Smooth muscle cell (in vitro differentiated cells): Measurements from ENCODE around the gene FOXF2. TPM values are rescaled to one million over a fixed set of nuclear protein-coding genes. Genes with fewer than 3 reads are reported as not detected.
A peak's percentile ranks its signal among the peaks of the same experiment; 100 is the strongest.

Experiments
- DNase-seq: peaks from one replicate; lab custom pipeline; 2025; ENCODE audit not compliant: unreplicated experiment; lab: John Stamatoyannopoulos, UW
- H2AFZ ChIP-seq: fragments of 200-600 bp; sonication (generic); 2 replicates; pipeline ENCODE4 v1.6.0; 2016; ENCODE audit warnings: antibody characterized with exemption, low read depth, mild to moderate bottlenecking
- H3F3A ChIP-seq: fragments of 200-600 bp; sonication (generic); 2 replicates; pipeline ENCODE4 v1.6.0; 2017; ENCODE audit warnings: antibody characterized with exemption, low read depth
- H3K27ac ChIP-seq: fragments of 200-600 bp; sonication (generic); 2 replicates; pipeline ENCODE4 v1.5.1; 2016; ENCODE audit warnings: low read depth, mild to moderate bottlenecking
- H3K27me3 ChIP-seq: fragments of 200-600 bp; sonication (generic); 2 replicates; pipeline ENCODE4 v1.6.1; 2016; ENCODE audit warnings: low read depth, mild to moderate bottlenecking
- H3K36me3 ChIP-seq: fragments of 200-600 bp; sonication (generic); 2 replicates; pipeline ENCODE4 v1.5.1; 2016; ENCODE audit warnings: low read depth
- H3K4me1 ChIP-seq: fragments of 200-600 bp; sonication (generic); 2 replicates; pipeline ENCODE4 v1.5.1; 2016; ENCODE audit warnings: low read depth
- H3K4me2 ChIP-seq: fragments of 200-600 bp; sonication (generic); 2 replicates; pipeline ENCODE4 v1.6.0; 2016; ENCODE audit warnings: mild to moderate bottlenecking
- H3K4me3 ChIP-seq: fragments of 200-600 bp; sonication (generic); 2 replicates; pipeline ENCODE4 v1.5.1; 2016; ENCODE audit warnings: mild to moderate bottlenecking
- H3K79me2 ChIP-seq: fragments of 200-600 bp; sonication (generic); 2 replicates; pipeline ENCODE4 v1.6.0; 2016; ENCODE audit warnings: low read depth, mild to moderate bottlenecking
- H3K9ac ChIP-seq: fragments of 200-600 bp; sonication (generic); 2 replicates; pipeline ENCODE4 v1.6.0; 2016; ENCODE audit warnings: low read depth
- H3K9me3 ChIP-seq: fragments of 200-600 bp; sonication (generic); replicated peaks from 2 replicates; pipeline ENCODE4 v1.5.1; 2016; ENCODE audit warnings: low read depth
- H4K20me1 ChIP-seq: fragments of 200-600 bp; sonication (generic); 2 replicates; pipeline ENCODE4 v1.6.0; 2016; ENCODE audit warnings: low read depth
- CTCF ChIP-seq: fragments of 200-600 bp; sonication (generic); IDR thresholded peaks from 2 replicates; pipeline ENCODE4 v1.5.1; 2017; ENCODE audit warnings: borderline replicate concordance, mild to moderate bottlenecking, antibody characterized with exemption; ENCODE audit not compliant: insufficient read depth, poor library complexity, severe bottlenecking
- WGBS: methylation state at CpG from one replicate; pipeline ENCODE4 v1.1.7; 2016; ENCODE audit warnings: low lambda C conversion rate; 5-methylcytosine and 5-hydroxymethylcytosine counted together
- polyA plus RNA-seq: library from polyadenylated mRNA; unstranded; fragments of >200 nt; fragmentation: Nextera tagmentation; extraction: Ambion mirVana; gene quantifications from 2 replicates; pipeline ENCODE4 v1.2.1, GENCODE V29; 2016
- total RNA-seq: library from RNA; depleted of rRNA; stranded (reverse); fragments of >200 nt; gene quantifications from 2 replicates; pipeline ENCODE4 v1.2.3, GENCODE V29; 2014

The FOXF2 gene
- total and polyA plus RNA-seq, 2 experiments from 2014 or later, result 3.5 to 4.8 TPM

- Histone ChIP-seq H3K9ac (no peak overlapping the region), H3K9me3 (no peaks in the 10 kb centered on the region), H3K27me3 (peaks cover 38% of the 10 kb centered on the region), H3F3A (no peaks in the 10 kb centered on the region), H2AFZ (no peak overlapping the region), H3K79me2 (no peaks in the 10 kb centered on the region), H3K4me3 (no peak overlapping the region), H3K36me3 (no peaks in the 10 kb centered on the region), H3K4me1 (no peaks in the 10 kb centered on the region), H3K4me2 (no peak overlapping the region), H3K27ac (no peak overlapping the region), H4K20me1 (no peaks in the 10 kb centered on the region)
- no peak for DNase-seq
- WGBS, result 74% methylated on average over 1 of the region's 1 CpG
- TF ChIP-seq CTCF, result no peak
These were observed 17.4 kb upstream of the FOXF2 start for GRCh38 chr6:1371933-1372332.

GRCh38 chr6:1372690-1373089, 16.7 kb upstream of the FOXF2 start:
- WGBS, result 79% methylated on average over 1 of the region's 1 CpG
- no peak for DNase-seq
- Histone ChIP-seq H3K79me2 (no peaks in the 10 kb centered on the region), H3K4me2 (no peak overlapping the region), H3K9ac (no peak overlapping the region), H4K20me1 (no peaks in the 10 kb centered on the region), H3K36me3 (no peaks in the 10 kb centered on the region), H3K27me3 (peaks cover 45% of the 10 kb centered on the region), H3K4me1 (no peaks in the 10 kb centered on the region), H3K4me3 (no peak overlapping the region), H3K27ac (no peak overlapping the region), H3F3A (no peaks in the 10 kb centered on the region), H3K9me3 (no peaks in the 10 kb centered on the region), H2AFZ (no peak overlapping the region)
- no peak for TF ChIP-seq CTCF

GRCh38 chr6:1376653-1377052, 12.7 kb upstream of the FOXF2 start:
- Histone ChIP-seq H3K79me2 (no peaks in the 10 kb centered on the region), H3K9ac (no peak overlapping the region), H3K4me1 (peaks cover 7% of the 10 kb centered on the region), H3F3A (no peaks in the 10 kb centered on the region), H3K36me3 (no peaks in the 10 kb centered on the region), H3K9me3 (no peaks in the 10 kb centered on the region), H4K20me1 (no peaks in the 10 kb centered on the region), H3K27ac (no peak overlapping the region), H3K4me3 (no peak overlapping the region), H2AFZ (no peak overlapping the region), H3K27me3 (peaks cover 85% of the 10 kb centered on the region), H3K4me2 (no peak overlapping the region)
- no peak for DNase-seq
- TF ChIP-seq CTCF, result no peak
- 84% methylated on average over 5 of the region's 5 CpGs for WGBS

DNA sequence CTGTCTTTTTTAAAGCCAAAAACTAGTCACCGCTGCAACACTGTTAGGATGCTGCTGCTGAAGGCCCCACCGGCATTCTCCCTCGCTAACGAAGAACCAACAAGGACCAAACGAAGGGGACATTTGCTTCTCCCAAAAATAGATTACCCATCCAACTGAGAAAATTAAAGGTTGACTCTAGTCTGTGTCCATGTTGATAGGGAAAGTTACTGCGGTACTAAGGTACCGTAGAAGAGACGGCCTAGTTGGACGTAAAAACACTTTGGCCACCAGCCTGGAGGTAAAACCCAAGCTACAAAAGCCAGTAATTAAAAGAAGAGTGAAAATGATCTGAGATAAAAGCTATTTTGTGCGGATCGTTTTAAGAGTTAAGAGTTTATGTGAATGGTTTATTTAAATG, 11.8 kb upstream of the FOXF2 start:
- no peak overlapping the region for H2AFZ ChIP-seq
- no peaks in the 10 kb centered on the region for H3K36me3 ChIP-seq
- no peaks in the 10 kb centered on the region for H3K79me2 ChIP-seq
- H3K9ac ChIP-seq, result no peak overlapping the region
- WGBS, result 37% methylated on average over 11 of the region's 11 CpGs
- no peak overlapping the region for H3K4me3 ChIP-seq
- DNase-seq, result no peak
- peak overlapping the region; percentile 79 for H3K4me2 ChIP-seq
- no peaks in the 10 kb centered on the region for H4K20me1 ChIP-seq
- no peak for TF ChIP-seq CTCF
- no peak overlapping the region for H3K27ac ChIP-seq
- H3K27me3 ChIP-seq, result peaks cover 94% of the 10 kb centered on the region
- peaks cover 10% of the 10 kb centered on the region for H3K4me1 ChIP-seq
- no peaks in the 10 kb centered on the region for H3K9me3 ChIP-seq
- no peaks in the 10 kb centered on the region for H3F3A ChIP-seq
